Neural progenitor cell (in vitro differentiated cells): ENCODE results near the gene THOC2. TPM values are rescaled to one million over a fixed set of nuclear protein-coding genes. Genes with fewer than 3 reads are reported as not detected.

Source experiments
- DNase-seq: peaks from one replicate; pipeline ENCODE4 v3.0.0-alpha.2; 2016; ENCODE audit warnings: low spot score
- H2AFZ ChIP-seq: fragments of 200-600 bp; sonication (generic); replicated peaks from 2 replicates; pipeline ENCODE4 v1.6.1; 2016; ENCODE audit warnings: antibody characterized with exemption
- H3F3A ChIP-seq: fragments of 200-600 bp; sonication (generic); 2 replicates; pipeline ENCODE4 v1.6.1; 2016; ENCODE audit warnings: antibody characterized with exemption, low read depth
- H3K27ac ChIP-seq: fragments of 200-600 bp; sonication (generic); 2 replicates; pipeline ENCODE4 v1.5.1; 2016; ENCODE audit warnings: mild to moderate bottlenecking
- H3K27me3 ChIP-seq: fragments of 200-600 bp; sonication (generic); 2 replicates; pipeline ENCODE4 v1.6.1; 2016; ENCODE audit warnings: mild to moderate bottlenecking, moderate library complexity
- H3K36me3 ChIP-seq: fragments of 200-600 bp; sonication (generic); 2 replicates; pipeline ENCODE4 v1.5.1; 2016
- H3K4me1 ChIP-seq: fragments of 200-600 bp; sonication (generic); 2 replicates; pipeline ENCODE4 v1.6.1; 2016; ENCODE audit warnings: mixed run types
- H3K4me2 ChIP-seq: fragments of 200-600 bp; sonication (generic); 2 replicates; pipeline ENCODE4 v1.6.1; 2016
- H3K4me3 ChIP-seq: fragments of 200-600 bp; sonication (generic); 2 replicates; pipeline ENCODE4 v1.5.1; 2016
- H3K79me2 ChIP-seq: fragments of 200-600 bp; sonication (generic); 2 replicates; pipeline ENCODE4 v1.6.1; 2016; ENCODE audit warnings: low read depth
- H3K9ac ChIP-seq: fragments of 200-600 bp; sonication (generic); 2 replicates; pipeline ENCODE4 v1.6.1; 2016
- H3K9me3 ChIP-seq: fragments of 200-600 bp; sonication (generic); 2 replicates; pipeline ENCODE4 v1.5.1; 2016; ENCODE audit warnings: low read depth
- H4K20me1 ChIP-seq: fragments of 200-600 bp; sonication (generic); 2 replicates; pipeline ENCODE4 v1.6.1; 2016; ENCODE audit warnings: low read depth
- H3K27ac Mint-ChIP-seq: 3 replicates; pipeline ENCODE4 v1.8.0; 2021; ENCODE audit warnings: mixed read lengths
- H3K27me3 Mint-ChIP-seq: 2 replicates; pipeline ENCODE4 v1.8.0; 2022; ENCODE audit warnings: low read depth, mild to moderate bottlenecking, inconsistent platforms, moderate library complexity, mixed read lengths; ENCODE audit not compliant: insufficient read depth
- H3K36me3 Mint-ChIP-seq: 3 replicates; pipeline ENCODE4 v1.8.0; 2021; ENCODE audit warnings: mixed read lengths
- H3K4me1 Mint-ChIP-seq: 3 replicates; pipeline ENCODE4 v1.8.0; 2021; ENCODE audit warnings: mixed read lengths
- H3K4me3 Mint-ChIP-seq: 3 replicates; pipeline ENCODE4 v1.8.0; 2021; ENCODE audit warnings: mild to moderate bottlenecking, moderate library complexity, mixed read lengths
- H3K9me3 Mint-ChIP-seq: 3 replicates; pipeline ENCODE4 v1.8.0; 2020; ENCODE audit warnings: mixed read lengths
- EZH2 ChIP-seq: fragments of 200-600 bp; sonication (generic); IDR thresholded peaks from 2 replicates; pipeline ENCODE4 v1.6.1; 2017; ENCODE audit warnings: antibody characterized with exemption, mild to moderate bottlenecking, moderate library complexity
- EZH2phosphoT487 ChIP-seq: fragments of 200-600 bp; sonication (generic); IDR thresholded peaks from 2 replicates; pipeline ENCODE4 v1.6.1; 2017; ENCODE audit warnings: antibody characterized with exemption
- total RNA-seq: library from RNA; depleted of rRNA; stranded (reverse); fragments of >200 nt; gene quantifications from 2 replicates; pipeline ENCODE4 v1.2.3, GENCODE V29; 2015; ENCODE audit warnings: low replicate concordance
- TF ChIP-seq, protein P1 (sequence below): fragments of 200-600 bp; sonication (generic); IDR thresholded peaks from 2 replicates; pipeline ENCODE4 v1.5.1; 2017; ENCODE audit warnings: antibody characterized with exemption, mild to moderate bottlenecking

The THOC2 gene
- total RNA-seq, 1 donor from 2014 or later: 201 TPM

GRCh38 chrX:123607806-123608205 is 125.0 kb downstream of the THOC2 start:
- H3K4me1 Mint-ChIP-seq: peaks cover 3% of the 10 kb centered on the region
- no peaks in the 10 kb centered on the region for H4K20me1 ChIP-seq
- H2AFZ ChIP-seq: no peak overlapping the region
- DNase-seq: no peak
- H3K4me3 Mint-ChIP-seq: no peak overlapping the region
- no peaks in the 10 kb centered on the region for H3K9me3 ChIP-seq
- H3K79me2 ChIP-seq: no peaks in the 10 kb centered on the region
- no peaks in the 10 kb centered on the region for H3K27me3 ChIP-seq
- peaks cover 10% of the 10 kb centered on the region for H3K36me3 Mint-ChIP-seq
- H3K27me3 Mint-ChIP-seq: peaks cover 2% of the 10 kb centered on the region
- peaks cover 7% of the 10 kb centered on the region for H3K36me3 ChIP-seq
- H3K27ac Mint-ChIP-seq: no peak overlapping the region
- H3K9ac ChIP-seq: no peak overlapping the region
- no peak overlapping the region for H3K4me3 ChIP-seq
- no peaks in the 10 kb centered on the region for H3F3A ChIP-seq
- TF ChIP-seq EZH2 (no peak), EZH2phosphoT487 (no peak)
- TF ChIP-seq, protein P1, sequence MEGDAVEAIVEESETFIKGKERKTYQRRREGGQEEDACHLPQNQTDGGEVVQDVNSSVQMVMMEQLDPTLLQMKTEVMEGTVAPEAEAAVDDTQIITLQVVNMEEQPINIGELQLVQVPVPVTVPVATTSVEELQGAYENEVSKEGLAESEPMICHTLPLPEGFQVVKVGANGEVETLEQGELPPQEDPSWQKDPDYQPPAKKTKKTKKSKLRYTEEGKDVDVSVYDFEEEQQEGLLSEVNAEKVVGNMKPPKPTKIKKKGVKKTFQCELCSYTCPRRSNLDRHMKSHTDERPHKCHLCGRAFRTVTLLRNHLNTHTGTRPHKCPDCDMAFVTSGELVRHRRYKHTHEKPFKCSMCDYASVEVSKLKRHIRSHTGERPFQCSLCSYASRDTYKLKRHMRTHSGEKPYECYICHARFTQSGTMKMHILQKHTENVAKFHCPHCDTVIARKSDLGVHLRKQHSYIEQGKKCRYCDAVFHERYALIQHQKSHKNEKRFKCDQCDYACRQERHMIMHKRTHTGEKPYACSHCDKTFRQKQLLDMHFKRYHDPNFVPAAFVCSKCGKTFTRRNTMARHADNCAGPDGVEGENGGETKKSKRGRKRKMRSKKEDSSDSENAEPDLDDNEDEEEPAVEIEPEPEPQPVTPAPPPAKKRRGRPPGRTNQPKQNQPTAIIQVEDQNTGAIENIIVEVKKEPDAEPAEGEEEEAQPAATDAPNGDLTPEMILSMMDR: no peak
- H3K4me1 ChIP-seq: no peaks in the 10 kb centered on the region
- no peaks in the 10 kb centered on the region for H3K9me3 Mint-ChIP-seq
- H3K27ac ChIP-seq: no peak overlapping the region
- H3K4me2 ChIP-seq: no peak overlapping the region

DNA sequence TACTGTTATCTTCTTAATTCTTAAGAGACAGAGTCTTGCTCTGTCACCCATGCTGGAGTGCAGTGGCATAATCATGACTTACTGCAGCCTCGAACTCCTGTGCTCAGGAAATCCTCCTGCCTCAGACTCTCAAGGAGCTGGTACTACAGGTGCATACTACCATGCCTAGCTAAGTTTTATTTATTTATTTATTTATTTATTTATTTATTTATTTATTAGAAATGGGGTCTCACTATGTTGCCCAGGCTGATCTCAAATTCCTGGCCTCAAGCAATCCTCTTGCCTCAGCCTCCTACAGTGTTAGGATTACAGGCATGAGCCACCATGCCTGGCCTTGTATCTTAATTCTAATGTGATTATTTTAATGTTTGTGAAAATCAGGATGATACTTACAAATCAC is 125.6 kb downstream of the THOC2 start:
- Mint-ChIP-seq H3K27ac (no peak overlapping the region), H3K4me3 (no peak overlapping the region), H3K27me3 (peaks cover 2% of the 10 kb centered on the region), H3K36me3 (peaks cover 13% of the 10 kb centered on the region), H3K9me3 (no peaks in the 10 kb centered on the region), H3K4me1 (peaks cover 3% of the 10 kb centered on the region)
- Histone ChIP-seq H3K9ac (no peak overlapping the region), H3K4me1 (no peaks in the 10 kb centered on the region), H3K9me3 (no peaks in the 10 kb centered on the region), H3K4me2 (no peak overlapping the region), H3F3A (no peaks in the 10 kb centered on the region), H3K27ac (no peak overlapping the region), H2AFZ (no peak overlapping the region), H3K27me3 (no peaks in the 10 kb centered on the region), H4K20me1 (no peaks in the 10 kb centered on the region), H3K4me3 (no peak overlapping the region), H3K36me3 (peaks cover 7% of the 10 kb centered on the region), H3K79me2 (no peaks in the 10 kb centered on the region)
- no peak for TF ChIP-seq EZH2
- TF ChIP-seq, protein P1: no peak
- TF ChIP-seq EZH2phosphoT487: no peak
- DNase-seq: no peak

DNA sequence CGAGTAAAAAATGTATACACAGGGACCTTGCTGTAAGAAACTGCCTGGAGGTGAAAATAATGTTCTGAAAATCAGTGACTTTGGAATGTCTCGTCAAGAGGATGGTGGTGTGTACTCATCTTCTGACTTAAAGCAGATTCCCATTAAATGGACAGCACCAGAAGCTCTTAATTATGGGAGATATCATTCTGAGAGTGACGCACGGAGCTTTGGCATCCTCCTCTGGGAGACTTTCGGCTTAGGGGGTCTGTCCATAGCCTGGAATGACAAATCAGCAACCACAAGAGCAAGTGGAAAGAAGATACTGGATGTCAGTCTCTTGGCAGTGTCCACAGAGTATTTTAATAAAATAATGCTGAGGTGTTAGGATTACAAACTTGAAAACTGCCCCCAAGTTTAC is 129.4 kb downstream of the THOC2 start:
- Mint-ChIP-seq H3K9me3 (no peaks in the 10 kb centered on the region), H3K4me3 (no peak overlapping the region), H3K4me1 (peaks cover 3% of the 10 kb centered on the region)

More for the DNA sequence above, 129.4 kb downstream of the THOC2 start:
- Histone ChIP-seq H3K9ac (no peak overlapping the region), H3K36me3 (peaks cover 11% of the 10 kb centered on the region), H3K4me1 (no peaks in the 10 kb centered on the region), H3F3A (no peaks in the 10 kb centered on the region), H3K27me3 (no peaks in the 10 kb centered on the region), H3K27ac (no peak overlapping the region), H3K9me3 (no peaks in the 10 kb centered on the region), H4K20me1 (no peaks in the 10 kb centered on the region), H3K79me2 (no peaks in the 10 kb centered on the region), H3K4me2 (no peak overlapping the region), H3K4me3 (no peak overlapping the region), H2AFZ (no peak overlapping the region)
- peaks cover 15% of the 10 kb centered on the region for H3K36me3 Mint-ChIP-seq
- DNase-seq: no peak
- H3K27me3 Mint-ChIP-seq: peaks cover 2% of the 10 kb centered on the region
- no peak overlapping the region for H3K27ac Mint-ChIP-seq
- TF ChIP-seq, protein P1: no peak
- no peak for TF ChIP-seq EZH2phosphoT487
- no peak for TF ChIP-seq EZH2
